ENCODE results near the gene BHLHE23. TPM values are rescaled to one million over a fixed set of nuclear protein-coding genes. Genes with fewer than 3 reads are reported as not detected.

Gene BHLHE23
- total RNA-seq, 1 donor from 2014 or later = not detected

- Mint-ChIP-seq H3K27ac (no peak overlapping the region), H3K27me3 (peaks cover 36% of the 10 kb centered on the region), H3K4me1 (ENCODE audit: unreplicated experiment) (no peaks in the 10 kb centered on the region), H3K9me3 (no peaks in the 10 kb centered on the region), H3K4me3 (no peak overlapping the region), H3K36me3 (no peaks in the 10 kb centered on the region)
- TF ChIP-seq, protein P1, sequence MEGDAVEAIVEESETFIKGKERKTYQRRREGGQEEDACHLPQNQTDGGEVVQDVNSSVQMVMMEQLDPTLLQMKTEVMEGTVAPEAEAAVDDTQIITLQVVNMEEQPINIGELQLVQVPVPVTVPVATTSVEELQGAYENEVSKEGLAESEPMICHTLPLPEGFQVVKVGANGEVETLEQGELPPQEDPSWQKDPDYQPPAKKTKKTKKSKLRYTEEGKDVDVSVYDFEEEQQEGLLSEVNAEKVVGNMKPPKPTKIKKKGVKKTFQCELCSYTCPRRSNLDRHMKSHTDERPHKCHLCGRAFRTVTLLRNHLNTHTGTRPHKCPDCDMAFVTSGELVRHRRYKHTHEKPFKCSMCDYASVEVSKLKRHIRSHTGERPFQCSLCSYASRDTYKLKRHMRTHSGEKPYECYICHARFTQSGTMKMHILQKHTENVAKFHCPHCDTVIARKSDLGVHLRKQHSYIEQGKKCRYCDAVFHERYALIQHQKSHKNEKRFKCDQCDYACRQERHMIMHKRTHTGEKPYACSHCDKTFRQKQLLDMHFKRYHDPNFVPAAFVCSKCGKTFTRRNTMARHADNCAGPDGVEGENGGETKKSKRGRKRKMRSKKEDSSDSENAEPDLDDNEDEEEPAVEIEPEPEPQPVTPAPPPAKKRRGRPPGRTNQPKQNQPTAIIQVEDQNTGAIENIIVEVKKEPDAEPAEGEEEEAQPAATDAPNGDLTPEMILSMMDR (conservative IDR thresholded peaks at IDR 0.05) = no peak
- no peak for DNase-seq (ENCODE audit: extremely low spot score, unreplicated experiment)
These were observed 19.0 kb upstream of the BHLHE23 start for GRCh38 chr20:63025534-63026331.

DNA sequence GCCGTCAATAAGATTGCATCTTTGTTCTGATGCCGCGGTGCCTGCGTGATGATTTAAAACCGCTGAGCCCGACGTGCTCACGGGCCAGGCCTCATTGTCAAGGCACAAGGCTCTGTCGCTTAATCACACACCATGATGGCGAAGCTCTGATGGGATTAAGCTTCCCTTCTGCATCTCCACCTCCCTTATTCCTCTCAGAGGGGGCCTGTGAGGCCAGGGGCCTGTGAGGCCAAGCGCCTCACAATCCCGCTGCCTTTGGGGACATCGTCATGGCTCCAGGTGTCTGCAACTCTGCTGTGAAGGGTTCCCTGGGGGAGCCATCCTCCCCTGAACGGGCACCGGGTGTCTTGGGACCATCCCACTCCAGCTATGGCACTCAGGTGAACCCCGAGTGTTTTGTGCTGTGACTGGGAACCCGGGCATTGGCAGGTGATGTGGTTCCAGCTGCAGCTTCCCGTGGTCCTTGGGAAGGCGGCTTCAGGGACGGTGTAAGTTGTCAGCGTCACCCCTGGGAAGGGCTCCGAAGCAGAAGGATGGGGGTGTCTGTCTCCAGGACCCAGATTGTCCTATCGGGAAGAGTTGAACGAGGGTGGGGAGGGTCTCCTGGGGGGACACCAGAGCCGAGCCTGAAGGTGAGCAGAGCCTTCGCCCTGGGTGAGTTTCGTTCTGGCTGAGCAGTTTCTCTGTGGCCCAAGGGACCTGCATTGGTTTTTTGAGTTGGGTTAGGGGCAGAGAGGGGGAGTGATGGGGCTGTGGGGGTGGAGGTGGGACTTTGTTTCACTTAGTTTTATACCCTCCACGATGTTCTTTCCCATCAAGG lies 18.0 kb upstream of the BHLHE23 start:
- no peak overlapping the region for H3K27ac Mint-ChIP-seq
- DNase-seq (ENCODE audit: extremely low spot score, unreplicated experiment) = no peak
- no peaks in the 10 kb centered on the region for H3K36me3 Mint-ChIP-seq
- H3K27me3 Mint-ChIP-seq = peaks cover 37% of the 10 kb centered on the region
- no peak overlapping the region for H3K4me3 Mint-ChIP-seq
- TF ChIP-seq, protein P1 (conservative IDR thresholded peaks at IDR 0.05) = no peak
- no peaks in the 10 kb centered on the region for H3K4me1 Mint-ChIP-seq (ENCODE audit: unreplicated experiment)
- no peaks in the 10 kb centered on the region for H3K9me3 Mint-ChIP-seq

DNA sequence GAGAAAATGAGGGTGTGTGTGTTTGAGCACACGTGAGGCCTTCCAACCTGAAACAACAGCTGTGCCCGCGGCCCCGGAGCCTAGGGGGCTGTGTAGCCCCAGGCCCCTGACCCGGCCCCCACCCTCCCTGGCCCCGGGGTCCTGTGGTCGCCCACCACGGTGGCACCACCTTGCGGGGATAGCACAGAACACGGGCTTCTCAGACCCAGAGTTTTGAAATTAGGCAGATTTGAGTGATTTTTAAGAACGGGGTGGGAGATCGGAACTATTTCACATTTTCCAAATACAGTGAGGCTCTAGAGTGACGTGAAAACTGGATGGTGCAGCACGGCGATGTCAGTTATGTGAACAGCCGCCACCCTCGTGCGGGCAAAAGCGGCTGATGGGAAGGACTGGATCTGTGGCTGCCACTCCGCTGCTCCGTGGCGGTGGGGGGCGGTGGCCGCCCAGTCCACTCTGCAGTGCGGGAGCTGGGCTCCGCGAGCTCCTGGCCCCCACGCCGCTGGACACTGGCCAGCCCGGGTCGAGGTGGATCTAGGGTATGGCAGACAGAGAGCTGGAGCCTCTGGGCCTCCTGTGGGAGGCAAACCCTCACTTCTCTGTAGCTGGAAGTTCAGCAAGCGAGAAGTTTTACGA lies 17.3 kb upstream of the BHLHE23 start:
- H3K36me3 Mint-ChIP-seq = no peaks in the 10 kb centered on the region
- H3K9me3 Mint-ChIP-seq = no peaks in the 10 kb centered on the region
- TF ChIP-seq, protein P1 (conservative IDR thresholded peaks at IDR 0.05) = no peak
- peaks cover 38% of the 10 kb centered on the region for H3K27me3 Mint-ChIP-seq
- H3K27ac Mint-ChIP-seq = no peak overlapping the region
- peaks cover 5% of the 10 kb centered on the region for H3K4me1 Mint-ChIP-seq (ENCODE audit: unreplicated experiment)
- no peak for DNase-seq (ENCODE audit: extremely low spot score, unreplicated experiment)
- no peak overlapping the region for H3K4me3 Mint-ChIP-seq

GRCh38 chr20:63023071-63023935 lies 16.5 kb upstream of the BHLHE23 start:
- DNase-seq (ENCODE audit: extremely low spot score, unreplicated experiment) = no peak
- H3K4me3 Mint-ChIP-seq = no peak overlapping the region
- H3K9me3 Mint-ChIP-seq = no peaks in the 10 kb centered on the region
- H3K4me1 Mint-ChIP-seq (ENCODE audit: unreplicated experiment) = peaks cover 5% of the 10 kb centered on the region
- H3K36me3 Mint-ChIP-seq = no peaks in the 10 kb centered on the region
- TF ChIP-seq, protein P1 (conservative IDR thresholded peaks at IDR 0.05) = no peak
- no peak overlapping the region for H3K27ac Mint-ChIP-seq
- H3K27me3 Mint-ChIP-seq = peaks cover 41% of the 10 kb centered on the region

DNA sequence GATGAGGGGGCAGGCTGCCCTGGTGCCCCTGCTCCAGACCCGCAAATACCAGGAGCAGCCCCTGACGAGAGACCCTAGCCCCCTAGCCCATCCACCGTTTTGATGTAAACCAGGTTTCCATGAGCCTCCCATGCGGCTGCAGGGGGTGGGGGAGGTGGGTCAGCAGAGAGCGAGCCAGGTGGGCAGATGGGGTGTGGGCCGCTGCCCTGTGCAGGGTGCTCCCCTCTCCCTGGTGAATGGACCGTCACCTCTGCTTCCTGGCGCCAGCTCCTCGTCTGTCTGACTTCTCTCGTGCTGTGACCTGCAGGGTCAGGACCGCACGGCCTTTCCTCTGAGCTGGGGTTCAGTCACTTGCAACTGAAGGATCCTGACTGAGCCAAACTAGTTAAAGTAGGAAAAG lies 15.7 kb upstream of the BHLHE23 start:
- Mint-ChIP-seq H3K4me3 (no peak overlapping the region), H3K36me3 (no peaks in the 10 kb centered on the region), H3K27ac (no peak overlapping the region), H3K9me3 (no peaks in the 10 kb centered on the region), H3K4me1 (ENCODE audit: unreplicated experiment) (peaks cover 5% of the 10 kb centered on the region), H3K27me3 (peaks cover 35% of the 10 kb centered on the region)
- DNase-seq (ENCODE audit: extremely low spot score, unreplicated experiment) = no peak
- TF ChIP-seq, protein P1 (conservative IDR thresholded peaks at IDR 0.05) = no peak
